NCI-H2196 treated with DMSO at 0.1 percent for 48 hours (cell line): ENCODE measurements around the gene TIAM1.

Experiments
- DNase-seq: peaks from one replicate; lab custom pipeline; 2025; ENCODE audit not compliant: unreplicated experiment; lab: John Stamatoyannopoulos, UW

Gene TIAM1

GRCh38 chr21:31218830-31219608, 125.0 kb downstream of the TIAM1 start:
- DNase-seq, result no peak

- no peak for DNase-seq
Measured at GRCh38 chr21:31216206-31216605, 127.9 kb downstream of the TIAM1 start.

DNA sequence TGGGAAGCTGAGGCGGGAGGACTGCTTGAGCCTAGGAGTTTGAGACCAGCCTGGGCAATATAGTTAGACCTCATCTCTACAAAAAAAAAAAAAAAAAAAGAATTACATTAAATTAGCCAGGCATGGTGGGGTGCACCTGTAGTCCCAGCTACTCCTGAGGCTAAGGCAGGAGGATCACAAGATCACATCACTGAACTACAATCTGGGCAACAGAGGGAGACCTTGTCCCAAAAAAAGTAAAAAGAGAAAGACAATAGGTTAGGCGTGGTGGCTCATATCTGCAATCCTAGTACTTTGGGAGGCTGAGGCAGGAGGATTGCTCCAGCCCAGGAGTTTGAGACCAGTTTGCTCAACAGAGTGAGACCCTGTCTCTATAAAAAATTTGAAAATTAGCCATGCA, 130.3 kb downstream of the TIAM1 start:
- no peak for DNase-seq

DNA sequence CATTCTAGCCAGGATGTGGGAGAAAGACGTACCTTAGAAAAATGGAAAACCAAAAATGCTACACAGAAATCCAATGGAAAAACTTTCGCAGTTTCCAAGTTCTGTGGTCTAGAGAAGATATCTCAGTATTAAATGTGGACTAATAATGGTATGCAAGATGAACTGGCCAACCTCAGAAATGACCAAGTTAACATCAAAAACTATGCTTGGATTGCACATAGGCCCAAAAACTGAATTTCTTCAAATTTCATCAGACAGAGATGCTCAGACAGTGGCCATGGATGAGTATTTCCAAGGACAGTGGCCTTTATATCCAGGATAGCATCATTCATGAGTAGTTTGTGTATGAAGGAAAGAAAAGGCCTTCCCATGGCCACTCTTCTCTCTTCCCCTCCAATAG, 132.2 kb downstream of the TIAM1 start:
- no peak for DNase-seq

DNA sequence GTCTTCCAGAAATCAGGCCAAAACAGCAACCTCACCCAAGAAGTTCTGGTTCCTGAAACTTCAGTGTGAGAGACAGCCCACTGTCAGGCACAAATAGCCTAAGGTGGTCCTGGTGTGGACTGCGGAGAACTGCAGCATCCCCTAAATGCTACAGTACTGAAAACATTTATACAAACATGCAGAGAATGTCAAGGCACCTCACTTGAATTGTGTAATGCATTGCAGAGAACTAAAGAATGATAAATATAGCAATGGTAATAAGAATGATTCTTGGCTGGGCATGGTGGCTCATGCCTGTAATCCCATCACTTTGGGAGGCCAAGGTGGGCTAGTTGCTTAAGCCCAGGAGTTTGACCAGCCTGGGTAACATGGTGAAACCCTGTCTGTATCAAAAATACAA, 138.6 kb downstream of the TIAM1 start:
- DNase-seq, result no peak

DNA sequence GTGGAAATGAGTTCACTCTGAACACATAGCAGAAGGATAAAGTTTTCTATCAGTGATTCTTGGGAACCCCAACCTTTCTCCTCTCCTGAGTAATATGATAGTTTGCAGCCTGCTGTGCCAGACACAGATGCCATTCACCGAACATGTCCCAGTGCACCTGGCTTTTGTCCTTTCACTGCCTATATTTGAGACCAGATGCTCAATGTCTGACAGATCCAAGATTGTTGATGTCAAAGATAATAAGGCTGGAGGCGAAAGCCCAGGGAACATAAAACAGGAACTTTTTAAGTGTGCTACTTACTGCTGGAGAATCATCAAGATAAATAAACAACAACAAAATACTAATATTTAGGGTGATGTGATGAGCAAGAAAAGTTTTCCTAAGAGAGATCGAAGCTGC, 139.3 kb downstream of the TIAM1 start:
- DNase-seq, result no peak

- DNase-seq, result no peak
Measured at GRCh38 chr21:31203431-31204054, 140.5 kb downstream of the TIAM1 start.

- DNase-seq, result no peak
Measured at GRCh38 chr21:31201548-31201947, 142.5 kb downstream of the TIAM1 start.

- no peak for DNase-seq
Measured at GRCh38 chr21:31201144-31201543, 142.9 kb downstream of the TIAM1 start.

DNA sequence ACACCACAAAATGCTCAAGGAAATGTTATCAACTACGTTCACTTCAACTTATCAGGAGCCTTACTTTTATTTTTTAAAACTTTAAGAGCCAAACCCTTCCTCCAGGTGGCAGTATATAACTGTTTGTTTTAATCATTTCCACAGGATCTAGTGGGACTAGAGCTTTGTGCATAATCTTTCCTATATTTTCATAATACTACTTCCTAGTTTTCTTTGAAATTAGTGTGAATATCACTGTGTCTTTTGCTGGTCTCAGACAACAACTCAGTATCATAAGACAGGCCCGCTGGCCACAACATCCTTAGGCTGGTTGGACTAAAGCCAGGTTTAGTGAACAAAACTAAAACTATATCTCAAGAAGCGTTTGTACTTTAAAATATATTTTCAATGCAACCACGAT, 145.5 kb downstream of the TIAM1 start:
- DNase-seq, result peak; percentile 35

GRCh38 chr21:31196724-31197123, 147.3 kb downstream of the TIAM1 start:
- DNase-seq, result no peak

- DNase-seq, result no peak
Measured at GRCh38 chr21:31195334-31196015, 148.6 kb downstream of the TIAM1 start.

DNA sequence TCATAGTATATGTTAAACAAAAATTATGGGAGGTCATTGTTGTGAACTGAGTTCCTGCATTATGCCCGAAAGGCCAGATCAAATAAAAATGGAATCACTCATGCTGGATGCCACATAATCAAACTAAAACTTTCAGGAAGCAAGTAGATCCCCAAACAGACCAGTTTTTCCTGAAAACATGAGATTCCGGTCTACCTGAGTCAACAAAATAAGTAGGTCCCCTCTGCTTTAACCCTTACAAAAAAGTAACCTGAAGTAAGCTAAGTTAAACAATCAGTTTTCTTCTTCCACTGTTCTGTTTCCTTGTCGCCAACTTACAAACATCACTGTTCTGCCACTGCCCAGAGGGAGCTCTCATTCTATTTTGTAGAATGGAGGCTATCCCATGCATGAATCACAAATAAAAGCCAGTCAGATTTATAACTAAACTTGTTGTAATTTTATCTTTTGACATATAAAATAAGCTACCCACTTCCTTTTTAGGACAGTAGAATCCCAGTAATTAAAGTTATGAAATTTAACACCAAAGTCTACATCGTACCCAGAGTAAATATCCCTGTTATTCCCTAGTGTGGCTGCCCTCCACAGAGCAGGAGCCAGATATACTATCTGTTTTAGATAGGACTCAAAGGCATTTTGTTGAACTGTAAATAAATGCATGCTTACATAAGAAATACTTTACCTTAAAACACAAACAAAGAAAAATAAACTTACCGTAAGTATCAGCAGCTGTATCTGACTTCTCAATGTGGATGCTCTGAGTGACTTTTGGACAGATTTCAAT, 149.4 kb downstream of the TIAM1 start:
- no peak for DNase-seq

GRCh38 chr21:31193761-31194160, 150.3 kb downstream of the TIAM1 start:
- no peak for DNase-seq

GRCh38 chr21:31191553-31191952, 152.5 kb downstream of the TIAM1 start:
- DNase-seq, result no peak

- no peak for DNase-seq
Measured at GRCh38 chr21:31190516-31190915, 153.5 kb downstream of the TIAM1 start.

DNA sequence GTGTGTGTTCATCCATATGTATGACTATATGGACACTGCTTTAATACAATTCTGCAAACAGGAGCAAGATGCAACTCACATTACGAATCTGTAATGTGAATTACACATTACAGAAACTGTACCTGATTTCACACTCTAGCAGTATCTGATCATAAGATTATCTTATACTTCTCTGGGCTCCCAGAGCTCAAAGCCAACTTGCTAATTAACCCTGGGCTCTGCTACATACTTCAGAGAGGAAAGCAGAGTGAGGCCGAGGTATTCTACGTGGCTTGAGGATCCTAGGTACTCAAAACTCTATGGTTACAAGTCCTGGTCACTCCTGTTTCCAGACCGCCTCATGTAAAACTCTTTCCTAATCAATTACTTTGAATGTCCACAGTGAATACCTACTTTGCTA, 156.6 kb downstream of the TIAM1 start:
- no peak for DNase-seq

DNA sequence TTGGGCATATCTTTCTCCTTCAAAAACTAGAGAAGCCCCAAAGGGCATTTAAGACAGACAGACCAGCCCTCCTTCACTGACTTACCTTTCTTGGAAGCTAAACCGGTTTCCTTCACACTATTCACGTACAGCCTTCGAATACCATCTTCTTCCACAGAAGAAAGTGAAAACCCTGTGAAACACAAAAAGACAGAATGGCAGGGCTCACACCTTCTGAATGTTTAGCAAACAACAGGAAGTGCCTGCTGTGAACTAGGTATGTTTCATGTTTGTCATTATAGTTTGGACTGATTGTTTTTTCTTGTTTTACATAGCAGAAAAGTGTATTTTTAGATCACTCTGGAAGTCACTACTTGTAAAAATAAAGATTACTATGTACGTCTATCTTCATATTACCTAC, 157.1 kb downstream of the TIAM1 start:
- no peak for DNase-seq

DNA sequence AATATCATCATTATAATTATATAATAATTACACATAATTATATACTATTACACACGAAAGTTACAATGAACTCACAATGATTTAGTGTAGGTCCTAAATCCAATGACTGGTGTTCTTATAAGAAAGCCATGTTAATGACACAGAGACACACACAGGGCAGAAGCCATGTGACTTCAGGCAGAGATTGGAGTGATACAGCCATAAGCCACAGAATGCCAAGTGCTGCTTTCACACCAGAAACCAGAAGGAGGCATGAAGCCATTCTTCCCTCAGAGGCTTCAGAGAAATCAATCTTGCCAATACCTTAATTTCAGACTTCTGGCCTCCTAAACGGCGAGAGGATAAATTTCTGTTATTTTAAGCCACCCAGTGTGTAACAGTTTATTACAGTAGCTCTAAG, 158.4 kb downstream of the TIAM1 start:
- no peak for DNase-seq

DNA sequence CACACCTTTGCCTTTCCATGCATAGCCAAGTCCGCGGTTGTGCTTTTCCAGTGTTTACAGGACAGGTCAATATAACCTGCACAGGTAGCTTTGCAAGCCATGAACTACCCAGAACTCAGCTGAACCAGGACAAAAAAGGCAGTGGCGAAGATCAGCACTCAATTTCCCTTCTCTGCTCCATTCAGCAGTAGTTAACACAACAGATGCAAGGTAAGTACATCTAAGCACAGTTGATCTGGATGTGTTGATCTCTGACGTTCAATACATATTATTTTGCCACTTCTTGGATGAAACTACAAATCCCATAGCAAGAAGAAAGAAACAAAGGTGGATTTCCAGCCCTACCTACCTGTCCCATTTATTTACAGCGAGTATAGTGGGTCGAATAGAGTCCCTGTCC, 159.2 kb downstream of the TIAM1 start:
- no peak for DNase-seq

- DNase-seq, result no peak
Measured at GRCh38 chr21:31184459-31184858, 159.6 kb downstream of the TIAM1 start.
